Adrenal gland (tissue), 12 donors: ENCODE results near the gene KCNAB2. TPM values are rescaled to one million over a fixed set of nuclear protein-coding genes. Genes with fewer than 3 reads are reported as not detected.
A peak's percentile ranks its signal among the peaks of the same experiment; 100 is the strongest.

Experiments used
- DNase-seq, 7 donors: peaks; one replicate each; pipeline ENCODE4 v3.0.0-alpha.2; 2019 to 2020
- H3K27ac ChIP-seq, 5 donors: fragments of 200-600 bp; sonication (generic) in 4 of 5; 1 replicate in 3 of 5; 2 replicates in 2 of 5; pipeline versions ENCODE4 v1.5.1 to v1.8.0; 2016 to 2020; ENCODE audit warnings: mild to moderate bottlenecking in 1 of 5
- H3K27me3 ChIP-seq: fragments of 200-600 bp; 2 replicates; pipeline ENCODE4 v1.8.0; 2021
- H3K36me3 ChIP-seq, 2 donors: fragments of 200-600 bp; replicated peaks in 1 of 2; 1 replicate in 1 of 2; 2 replicates in 1 of 2; pipeline versions ENCODE4 v1.5.1 to v1.8.0; 2018 to 2022
- H3K4me1 ChIP-seq, 2 donors: fragments of 200-600 bp; replicated peaks in 1 of 2; 1 replicate in 1 of 2; 2 replicates in 1 of 2; pipeline versions ENCODE4 v1.5.1 to v1.8.0; 2018 to 2021
- H3K4me3 ChIP-seq, 4 donors: fragments of 200-600 bp; sonication (generic) in 3 of 4; one replicate each; pipeline ENCODE4 v1.5.1; 2016 to 2018
- H3K9me3 ChIP-seq, 3 donors: fragments of 200-600 bp; sonication (generic) in 1 of 3; replicated peaks in 1 of 3; 1 replicate in 2 of 3; 2 replicates in 1 of 3; pipeline versions ENCODE4 v1.5.1 to v1.8.0; 2016 to 2021
- POLR2A ChIP-seq, 2 donors: fragments of 450-650 bp; IDR thresholded peaks; one replicate each; pipeline ENCODE4 v1.6.1; 2017; ENCODE audit warnings: antibody characterized with exemption in 2 of 2, mild to moderate bottlenecking in 2 of 2, moderate library complexity in 1 of 2
- WGBS, 4 donors: extraction: QIAGEN DNeasy Blood & Tissue Kit in 2 of 4; methylation state at CpG; one replicate each; pipeline versions ENCODE4 v1.1.5 to v1.1.7; 2013 to 2017; 5-methylcytosine and 5-hydroxymethylcytosine counted together
- intact Hi-C, 2 donors: fragments of 100-400 bp; cut with DNase I; formaldehyde crosslinking; loops; one replicate each; pipeline versions ENCODE4 v1.14.1 to v1.15.0; 2022 to 2023
- polyA plus RNA-seq, 3 donors: library from polyadenylated mRNA; stranded (reverse); fragments of 200-250 nt in 2 of 3; fragments of 350-450 nt in 1 of 3; fragmentation: Illumina TruSeq in 1 of 3; extraction: RNeasy Lipid Tissue Mini Kit (QIAGEN cat#74804) in 1 of 3; gene quantifications; one replicate each; pipeline ENCODE4 v1.2.3, GENCODE V29; 2013 to 2014
- total RNA-seq, 9 donors: library from RNA; depleted of rRNA in 4 of 9; stranded (reverse); fragments of >200 nt in 4 of 9; fragments of 120-200 nt in 1 of 9; fragmentation: NEBNext Ultra II Directional in 1 of 9; extraction: Animal tissue kit (Norgen Biotek cat#: 25700) in 1 of 9; gene quantifications; one replicate each; pipeline versions ENCODE4 v1.1.0 to v1.2.4, GENCODE V29; 2013 to 2023
- TF ChIP-seq, protein P1 (sequence below), 6 experiments: fragments of 450-650 bp in 4 of 6; fragments of 200-600 bp in 2 of 6; sonication (generic) in 1 of 6; IDR thresholded peaks; 1 replicate in 5 of 6; 2 replicates in 1 of 6; pipeline versions ENCODE4 v1.5.1 to v1.8.0; 2016 to 2021; ENCODE audit warnings: antibody characterized with exemption in 6 of 6, mild to moderate bottlenecking in 2 of 6, moderate library complexity in 1 of 6
- donor health status: healthy with polysubstance abuse.
- donor health status: Bipolar disorder and iron deficiency.
- donor health status: DM: yes; HTN: yes; CAD: no.
- donor health status: DM: no; HTN: no; CAD: no.
- donor health status: DM: no; HTN: no; CAD: no.
- donor health status: DM: yes; HTN: yes; CAD: no.

KCNAB2 gene
- total and polyA plus RNA-seq, 12 donors, result 2.2 to 48.0 (median 16.8) TPM

- Histone ChIP-seq H3K4me1 (peaks cover 0 to 4% of the 10 kb centered on the region in 2 donors), H3K27ac (no peak overlapping the region), H3K9me3 (no peaks in the 10 kb centered on the region), H3K4me3 (no peak overlapping the region), H3K27me3 (no peaks in the 10 kb centered on the region), H3K36me3 (no peaks in the 10 kb centered on the region)
- intact Hi-C loops, result no loop called here
- TF ChIP-seq, protein P1, sequence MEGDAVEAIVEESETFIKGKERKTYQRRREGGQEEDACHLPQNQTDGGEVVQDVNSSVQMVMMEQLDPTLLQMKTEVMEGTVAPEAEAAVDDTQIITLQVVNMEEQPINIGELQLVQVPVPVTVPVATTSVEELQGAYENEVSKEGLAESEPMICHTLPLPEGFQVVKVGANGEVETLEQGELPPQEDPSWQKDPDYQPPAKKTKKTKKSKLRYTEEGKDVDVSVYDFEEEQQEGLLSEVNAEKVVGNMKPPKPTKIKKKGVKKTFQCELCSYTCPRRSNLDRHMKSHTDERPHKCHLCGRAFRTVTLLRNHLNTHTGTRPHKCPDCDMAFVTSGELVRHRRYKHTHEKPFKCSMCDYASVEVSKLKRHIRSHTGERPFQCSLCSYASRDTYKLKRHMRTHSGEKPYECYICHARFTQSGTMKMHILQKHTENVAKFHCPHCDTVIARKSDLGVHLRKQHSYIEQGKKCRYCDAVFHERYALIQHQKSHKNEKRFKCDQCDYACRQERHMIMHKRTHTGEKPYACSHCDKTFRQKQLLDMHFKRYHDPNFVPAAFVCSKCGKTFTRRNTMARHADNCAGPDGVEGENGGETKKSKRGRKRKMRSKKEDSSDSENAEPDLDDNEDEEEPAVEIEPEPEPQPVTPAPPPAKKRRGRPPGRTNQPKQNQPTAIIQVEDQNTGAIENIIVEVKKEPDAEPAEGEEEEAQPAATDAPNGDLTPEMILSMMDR (IDR thresholded peaks at IDR 0.05), result no peak
- no peak for TF ChIP-seq POLR2A (IDR thresholded peaks at IDR 0.05)
- WGBS, 4 donors, result 66 to 83% (median 75%) methylated on average over 5 to 15 of the region's 15 CpGs
- DNase-seq, result no peak
Measured at GRCh38 chr1:6125366-6125765, 79.7 kb downstream of the KCNAB2 start.

DNA sequence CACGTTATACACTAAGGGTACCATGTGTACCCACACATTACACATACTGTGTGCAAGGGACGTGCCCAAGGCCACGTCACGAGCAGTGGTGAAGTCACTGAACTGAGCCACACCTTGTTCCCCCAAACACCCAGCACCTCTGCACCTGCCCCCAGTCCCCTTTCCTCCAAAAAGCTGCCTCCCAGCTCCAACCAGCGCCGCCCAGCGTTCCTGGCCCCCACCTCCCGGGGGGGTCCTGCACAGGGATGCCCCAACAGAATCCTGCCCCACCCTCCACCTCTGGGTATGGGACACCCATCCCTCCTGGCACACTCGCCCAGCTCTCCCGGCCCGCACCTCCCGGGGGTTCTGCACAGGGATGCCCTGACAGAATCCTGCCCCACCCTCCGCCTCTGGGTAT, 80.3 kb downstream of the KCNAB2 start:
- WGBS, 4 donors, result 68 to 90% (median 82%) methylated on average over 11 to 13 of the region's 13 CpGs
- intact Hi-C loops, result no loop called here
- TF ChIP-seq, protein P1 (IDR thresholded peaks at IDR 0.05), result no peak
- no peak for TF ChIP-seq POLR2A (IDR thresholded peaks at IDR 0.05)
- Histone ChIP-seq H3K4me1 (peaks cover 0 to 4% of the 10 kb centered on the region in 2 donors), H3K9me3 (no peaks in the 10 kb centered on the region), H3K4me3 (no peak overlapping the region), H3K36me3 (no peaks in the 10 kb centered on the region), H3K27ac (no peak overlapping the region), H3K27me3 (no peaks in the 10 kb centered on the region)
- no peak for DNase-seq

- TF ChIP-seq, protein P1 (IDR thresholded peaks at IDR 0.05), result no peak
- TF ChIP-seq POLR2A (IDR thresholded peaks at IDR 0.05), result no peak
- intact Hi-C loops, result no loop called here
- H3K36me3 ChIP-seq, result no peaks in the 10 kb centered on the region
- H3K27me3 ChIP-seq, result no peaks in the 10 kb centered on the region
- peaks cover 0 to 4% of the 10 kb centered on the region in 2 donors for H3K4me1 ChIP-seq
- no peak overlapping the region for H3K4me3 ChIP-seq
- H3K9me3 ChIP-seq, result no peaks in the 10 kb centered on the region
- no peak overlapping the region for H3K27ac ChIP-seq
- no peak for DNase-seq
- 88 to 93% (median 91%) methylated on average over 7 to 16 of the region's 16 CpGs for WGBS, 4 donors
Measured at GRCh38 chr1:6126521-6127067, 80.9 kb downstream of the KCNAB2 start.

DNA sequence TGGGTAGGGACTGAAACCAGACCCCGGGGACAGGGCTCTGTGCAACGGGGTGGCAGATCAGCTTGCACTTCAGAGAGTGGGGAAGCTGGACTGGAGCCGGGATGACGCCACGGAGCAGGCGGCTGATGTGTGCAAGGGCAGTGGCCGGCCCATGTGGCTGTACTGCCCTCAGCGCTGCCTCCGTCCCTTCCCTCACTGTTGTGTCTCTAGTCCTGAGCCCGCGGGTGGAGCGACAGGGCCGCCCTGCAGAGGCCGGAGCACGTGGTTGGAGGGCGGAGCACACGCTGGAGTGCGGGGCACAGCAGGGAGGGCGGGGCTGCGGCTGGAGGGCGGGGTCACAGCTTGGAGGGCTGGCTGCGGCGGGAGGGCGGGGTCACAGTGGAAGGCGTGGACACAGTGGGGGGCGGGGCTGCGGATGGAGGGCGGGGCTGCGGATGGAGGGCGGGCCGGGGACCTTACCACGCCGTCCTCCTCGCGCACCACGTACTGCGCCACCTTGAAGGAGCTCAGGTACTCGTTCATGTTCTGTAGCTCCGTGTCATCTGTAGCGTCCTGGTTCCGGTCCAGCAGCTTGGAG, 82.0 kb downstream of the KCNAB2 start:
- Histone ChIP-seq H3K9me3 (no peaks in the 10 kb centered on the region), H3K36me3 (no peaks in the 10 kb centered on the region), H3K27ac (no peak overlapping the region), H3K27me3 (no peaks in the 10 kb centered on the region), H3K4me3 (no peak overlapping the region), H3K4me1 (peaks cover 0 to 4% of the 10 kb centered on the region in 2 donors)
- TF ChIP-seq, protein P1 (IDR thresholded peaks at IDR 0.05), result no peak
- no peak for TF ChIP-seq POLR2A (IDR thresholded peaks at IDR 0.05)
- DNase-seq, result peak; percentile 74 to 87 (median 79)
- WGBS, 4 donors, result 9 to 31% (median 17%) methylated on average over 14 to 39 of the region's 41 CpGs
- intact Hi-C loops, result no loop called here
